GM18517 (cell line): ENCODE results near the gene FOSB.
A peak's percentile ranks its signal among the peaks of the same experiment; 100 is the strongest.
"Not testable (repeated sequence)": the region's sequence is repeated elsewhere in the genome, so short reads cannot be mapped to it uniquely, and the experiment has no call there.

Experiments used
- ATAC-seq: cut with Tn5 transposase; IDR thresholded peaks from one replicate; pipeline ENCODE4 v1.9.1; 2021; ENCODE audit warnings: mild to moderate bottlenecking, moderate library complexity; ENCODE audit not compliant: unreplicated experiment

FOSB gene

GRCh38 chr19:45502111-45502510 lies 34.3 kb downstream of the FOSB start:
- no peak for ATAC-seq

DNA sequence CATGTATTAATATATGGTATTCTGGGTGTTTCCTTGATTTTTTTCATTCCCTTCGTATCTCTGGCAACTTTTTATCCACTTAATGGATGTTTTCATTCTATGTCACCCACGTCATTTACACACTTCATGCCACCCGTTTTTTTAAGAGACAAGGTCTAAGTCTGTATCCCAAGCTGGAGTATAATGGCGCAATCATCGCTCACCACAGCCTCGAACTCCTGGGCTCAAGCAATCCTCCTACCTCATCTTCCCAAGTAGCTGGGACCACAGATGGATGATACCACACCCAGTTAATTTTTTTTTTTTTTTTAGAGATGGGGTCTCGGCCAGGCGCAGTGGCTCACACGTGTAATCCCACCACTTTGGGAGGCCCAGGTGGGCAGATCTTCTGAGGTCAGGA lies 36.1 kb downstream of the FOSB start:
- ATAC-seq: no peak

DNA sequence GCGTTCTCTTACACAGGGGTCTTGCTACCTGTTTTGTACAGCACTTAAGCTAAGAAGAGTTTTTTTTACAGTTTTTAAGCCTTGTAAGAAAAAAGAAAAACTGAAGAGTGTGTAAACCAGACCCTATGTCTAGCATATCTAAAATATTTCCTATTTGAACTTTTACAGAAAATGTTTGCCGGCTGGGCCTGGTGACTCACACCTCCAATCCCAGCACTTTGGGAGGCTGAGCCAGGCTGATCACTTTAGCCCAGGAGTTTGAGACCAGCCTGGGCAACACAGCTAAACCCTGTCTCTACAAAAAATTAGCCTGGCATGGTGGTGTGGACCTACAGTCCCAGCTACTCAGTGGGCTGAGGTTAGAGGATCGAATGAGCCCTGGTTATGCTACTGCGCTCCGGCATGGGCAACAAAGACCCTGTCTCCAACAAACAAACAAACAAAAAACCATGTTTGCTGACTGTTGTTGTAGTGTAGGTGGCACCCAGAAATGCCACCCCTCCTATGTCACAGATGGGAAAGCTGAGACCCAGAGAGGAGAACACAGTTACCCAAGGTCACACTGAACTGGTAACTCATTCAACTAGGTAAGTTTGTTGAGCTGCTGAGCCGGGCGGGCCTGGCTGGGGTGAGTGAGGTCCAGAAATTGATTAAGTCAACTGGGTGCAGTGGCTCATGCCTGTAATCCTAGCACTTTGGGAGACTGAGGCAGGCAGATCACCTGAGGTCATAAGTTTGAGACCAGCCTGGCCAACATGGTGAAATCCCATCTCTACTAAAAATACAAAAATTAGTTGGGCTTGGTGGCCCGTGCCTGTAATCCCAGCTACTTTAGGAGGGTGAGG lies 37.6 kb downstream of the FOSB start:
- no peak for ATAC-seq

DNA sequence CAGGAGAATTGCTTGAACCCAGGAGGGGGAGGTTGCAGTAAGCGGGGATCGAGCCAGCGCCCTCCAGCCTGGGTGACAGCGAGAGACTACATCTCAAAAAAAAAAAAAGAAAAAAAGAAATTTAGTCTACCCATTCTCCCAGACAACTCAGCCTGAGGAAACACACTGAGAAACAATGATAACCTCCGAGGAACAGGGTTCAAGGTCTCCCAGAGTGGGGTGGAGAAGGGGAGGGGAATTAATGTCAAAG lies 38.1 kb downstream of the FOSB start:
- ATAC-seq: no peak

- ATAC-seq: peak; percentile 50
These were observed 38.6 kb downstream of the FOSB start for GRCh38 chr19:45506246-45506988.

DNA sequence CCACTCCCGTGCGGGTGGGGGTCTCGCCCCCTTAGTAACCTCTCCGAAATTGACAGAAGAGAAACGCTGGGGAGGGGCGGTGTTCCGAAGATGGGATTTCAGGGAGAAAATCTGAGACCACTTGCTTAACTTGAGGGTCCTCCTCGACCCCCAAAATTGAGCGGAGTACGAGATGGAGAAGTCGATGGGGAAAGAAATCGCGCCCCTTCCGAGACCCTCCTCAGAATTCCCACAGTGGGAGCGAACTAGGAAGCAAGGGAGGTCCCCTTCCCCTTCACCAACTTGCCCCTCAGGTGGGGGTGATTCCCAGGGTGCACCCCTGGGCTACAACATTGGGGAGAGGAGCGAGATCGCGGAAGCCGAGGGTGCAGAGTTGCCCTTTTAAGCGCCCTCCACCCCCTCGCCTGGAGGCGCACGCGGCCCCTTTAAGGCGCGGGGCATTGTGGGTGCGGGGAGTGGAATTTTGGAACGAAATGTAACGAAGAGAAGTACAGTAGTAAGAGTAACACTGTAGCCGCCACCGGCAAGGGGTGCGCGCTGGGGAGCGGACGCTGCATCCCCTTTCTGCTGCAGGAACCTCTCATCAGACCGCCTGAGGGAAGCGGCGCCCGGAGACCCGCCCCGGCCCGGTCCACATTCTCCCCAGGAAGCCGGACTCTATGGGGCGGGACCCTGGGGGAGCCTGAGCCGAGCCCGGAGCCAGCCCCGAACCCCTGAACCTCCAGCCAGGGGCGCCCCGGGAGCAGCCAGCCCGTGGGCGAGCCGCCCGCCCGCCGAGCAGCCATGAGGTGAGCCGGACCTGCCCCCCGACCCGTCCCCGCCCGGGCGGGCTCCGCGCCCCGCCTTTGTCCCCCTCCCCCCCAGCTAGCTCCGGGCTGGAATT lies 39.4 kb downstream of the FOSB start, which contains the start of gene VASP:
TSS of gene VASP (plus strand) at position 491 of the 883 bp plus-strand sequence. CDS start at position 784, 293 bp downstream.
- ATAC-seq: peak; percentile 66

GRCh38 chr19:45507872-45508416 lies 40.1 kb downstream of the FOSB start:
- no peak for ATAC-seq

- ATAC-seq: no peak
These were observed 40.6 kb downstream of the FOSB start for GRCh38 chr19:45508417-45508860.

DNA sequence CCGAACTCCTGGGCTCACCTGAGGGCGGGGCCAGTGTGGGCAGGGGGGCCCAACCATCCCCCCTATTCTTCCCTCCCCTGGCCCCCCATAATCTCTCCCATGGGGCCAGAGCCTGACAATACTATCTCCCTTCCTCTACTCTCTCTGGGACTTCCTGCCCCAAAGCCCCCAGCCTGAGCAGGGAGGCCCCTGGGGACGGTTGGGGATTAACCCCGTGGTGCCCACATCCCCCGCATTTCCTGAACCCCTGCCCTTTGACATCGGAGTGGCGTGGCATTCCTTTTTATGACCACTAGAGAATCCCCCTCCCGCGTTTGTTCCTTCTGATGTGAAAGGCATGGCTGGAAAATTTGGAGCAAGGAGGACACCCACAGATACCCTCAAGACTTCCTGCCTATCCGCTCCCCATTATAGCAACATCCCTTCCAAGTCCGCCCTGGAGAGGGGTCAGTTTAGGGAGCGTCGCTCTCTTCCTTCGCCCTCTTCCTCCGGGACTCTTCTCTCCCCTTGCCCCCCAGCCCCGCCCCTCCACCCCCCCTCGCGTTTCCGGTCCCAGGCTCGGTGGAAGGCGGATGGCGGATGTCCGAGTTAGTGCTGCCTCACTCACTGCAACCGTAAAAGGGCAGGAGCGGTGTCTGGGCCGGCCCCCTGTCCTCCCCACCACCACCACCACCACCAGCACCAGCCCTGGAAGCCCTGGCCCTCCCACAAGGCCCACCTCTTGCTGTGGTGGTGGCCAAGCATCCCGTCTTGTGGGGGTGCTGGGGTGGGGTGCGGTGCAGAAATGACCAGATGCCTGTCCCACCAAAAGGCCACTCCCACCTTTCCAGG lies 41.3 kb downstream of the FOSB start:
- ATAC-seq: no peak

GRCh38 chr19:45509692-45510015 lies 41.9 kb downstream of the FOSB start:
- no peak for ATAC-seq

GRCh38 chr19:45510352-45510751 lies 42.6 kb downstream of the FOSB start:
- ATAC-seq: not testable (repeated sequence)

DNA sequence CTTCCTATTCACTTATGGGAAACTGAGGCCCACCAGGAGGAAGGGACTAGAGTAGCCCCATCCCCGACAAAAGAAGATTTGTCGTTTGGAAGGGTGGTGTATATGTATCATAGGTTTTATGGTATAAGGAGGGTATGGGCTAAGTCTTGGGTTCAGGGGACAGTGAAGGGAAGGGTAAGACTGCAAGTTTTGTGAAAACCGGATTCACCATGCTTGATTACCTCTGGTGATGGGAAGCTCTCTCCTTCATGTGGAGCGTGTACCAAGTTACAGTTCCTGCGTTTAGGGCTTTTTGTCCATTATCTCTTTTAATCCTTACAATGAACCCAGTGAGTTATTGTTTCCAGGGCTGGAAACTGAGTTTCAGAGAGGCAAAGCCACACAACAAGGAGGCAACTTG lies 43.3 kb downstream of the FOSB start:
- no peak for ATAC-seq

GRCh38 chr19:45512881-45513483 lies 45.2 kb downstream of the FOSB start:
- ATAC-seq: no peak

DNA sequence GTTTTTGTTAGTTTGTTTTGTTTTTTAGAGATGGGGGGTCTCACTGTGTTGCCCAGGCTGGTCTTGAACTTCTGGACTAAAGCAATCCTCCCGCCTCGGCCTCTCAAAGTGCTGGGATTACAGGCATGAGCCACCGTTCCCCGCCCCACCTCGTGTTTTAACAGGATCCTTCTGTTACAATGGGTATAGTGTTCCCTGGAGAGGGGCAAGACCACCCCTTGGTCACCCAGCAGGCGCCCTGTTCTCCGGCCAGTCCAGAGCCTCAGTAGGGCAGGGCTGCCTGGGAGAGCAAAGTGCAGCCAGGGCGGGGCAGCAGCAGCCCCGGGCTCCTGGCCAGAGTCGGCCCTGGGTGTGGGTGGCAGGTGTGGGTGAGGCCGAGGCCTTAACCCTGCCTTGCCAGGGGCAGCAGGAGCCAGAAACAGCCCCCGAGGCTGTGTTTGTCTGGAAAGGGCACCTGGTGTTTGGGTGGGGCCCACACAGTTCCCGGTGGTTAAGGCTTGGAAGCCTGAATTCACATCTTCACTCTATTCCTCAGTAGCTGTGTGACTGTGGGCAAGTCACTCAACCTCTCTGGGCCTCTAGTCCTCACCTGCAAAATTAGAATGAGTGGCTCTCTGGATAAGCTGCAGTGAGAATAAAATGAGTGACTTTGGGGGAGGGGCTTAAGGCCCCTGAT lies 46.7 kb downstream of the FOSB start:
- no peak for ATAC-seq

DNA sequence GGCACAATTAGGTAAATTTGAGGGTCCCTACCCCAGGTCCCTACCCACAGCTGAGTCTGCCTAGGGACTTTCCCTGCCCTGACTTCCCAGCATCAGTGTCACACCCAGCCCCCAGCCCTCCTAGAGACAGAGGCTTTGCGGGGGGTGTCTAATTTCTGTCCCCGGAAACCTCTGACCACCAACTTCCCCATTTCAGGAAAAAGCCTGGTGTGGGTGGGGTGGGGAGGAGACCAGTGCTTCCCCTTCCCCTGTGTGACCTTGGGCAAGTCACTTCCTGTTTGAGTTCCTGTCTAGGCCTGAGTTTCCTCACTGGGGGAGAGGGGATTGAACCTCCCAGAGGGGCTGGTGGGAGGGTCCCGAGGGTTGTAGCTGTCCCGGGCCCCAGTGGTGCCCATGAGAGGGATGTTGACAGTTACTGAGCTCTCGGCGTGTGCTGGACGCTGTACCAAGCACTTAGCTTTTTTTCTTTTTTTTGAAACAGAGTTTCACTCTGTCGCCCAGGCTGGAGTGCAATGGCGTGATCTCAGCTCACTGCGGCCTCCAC lies 47.4 kb downstream of the FOSB start:
- ATAC-seq: no peak

DNA sequence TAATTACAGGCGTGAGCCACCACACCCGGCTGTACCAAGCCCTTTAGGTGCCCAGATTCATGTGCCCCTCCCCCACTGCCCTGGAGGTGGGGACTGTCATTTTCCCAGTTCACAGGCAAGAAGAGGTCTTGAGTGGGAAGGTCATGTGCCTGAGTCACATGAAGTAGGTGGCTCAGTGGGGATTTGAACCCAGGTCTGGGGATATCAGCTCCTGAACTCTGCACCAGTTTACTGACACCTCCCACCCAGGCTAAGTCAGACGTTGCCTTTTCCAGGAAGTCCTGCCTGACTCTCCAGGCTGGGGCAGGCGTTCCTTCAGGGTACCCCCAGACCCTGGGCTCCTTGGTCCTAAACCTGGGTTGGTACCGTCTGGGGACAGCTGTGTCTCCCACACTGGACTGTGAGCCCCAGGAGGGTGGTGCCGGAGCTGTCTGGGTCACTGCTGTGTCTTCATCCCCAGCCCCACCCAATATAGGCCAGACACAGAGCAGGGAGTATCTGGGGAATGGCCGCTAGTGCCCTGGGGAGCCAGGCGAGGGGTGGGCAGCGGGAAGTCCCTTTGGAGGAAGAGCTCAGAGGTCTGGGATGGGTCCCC lies 48.1 kb downstream of the FOSB start:
- no peak for ATAC-seq

- no peak for ATAC-seq
These were observed 49.4 kb downstream of the FOSB start for GRCh38 chr19:45517238-45517637.

GRCh38 chr19:45517641-45518468 lies 50.1 kb downstream of the FOSB start:
- no peak for ATAC-seq
